Measurements from ENCODE around the gene KRTAP5-2.
A peak's percentile ranks its signal among the peaks of the same experiment; 100 is the strongest.
"Not testable (repeated sequence)": the region's sequence is repeated elsewhere in the genome, so short reads cannot be mapped to it uniquely, and the experiment has no call there.

KRTAP5-2 gene

DNA sequence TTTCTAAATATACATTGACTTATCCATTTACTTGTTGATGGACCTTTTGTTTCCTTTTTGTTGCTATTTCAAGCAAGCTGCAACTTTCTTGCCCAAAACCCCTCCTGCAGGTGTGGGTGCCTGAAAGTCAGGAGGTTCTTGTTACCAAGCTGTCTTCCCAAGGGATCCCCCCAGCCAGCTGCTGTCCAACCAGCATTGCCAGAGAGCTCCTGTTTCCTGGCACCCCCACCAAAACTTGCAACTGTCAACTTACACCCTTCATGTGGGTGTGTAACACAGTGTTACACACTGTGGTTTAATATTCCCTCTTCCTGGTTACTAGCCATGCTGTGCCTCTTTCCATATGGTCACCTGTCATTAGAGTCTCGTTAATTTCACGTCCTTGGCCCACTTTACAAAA lies 11.4 kb downstream of the KRTAP5-2 start:
- no peak for DNase-seq

DNA sequence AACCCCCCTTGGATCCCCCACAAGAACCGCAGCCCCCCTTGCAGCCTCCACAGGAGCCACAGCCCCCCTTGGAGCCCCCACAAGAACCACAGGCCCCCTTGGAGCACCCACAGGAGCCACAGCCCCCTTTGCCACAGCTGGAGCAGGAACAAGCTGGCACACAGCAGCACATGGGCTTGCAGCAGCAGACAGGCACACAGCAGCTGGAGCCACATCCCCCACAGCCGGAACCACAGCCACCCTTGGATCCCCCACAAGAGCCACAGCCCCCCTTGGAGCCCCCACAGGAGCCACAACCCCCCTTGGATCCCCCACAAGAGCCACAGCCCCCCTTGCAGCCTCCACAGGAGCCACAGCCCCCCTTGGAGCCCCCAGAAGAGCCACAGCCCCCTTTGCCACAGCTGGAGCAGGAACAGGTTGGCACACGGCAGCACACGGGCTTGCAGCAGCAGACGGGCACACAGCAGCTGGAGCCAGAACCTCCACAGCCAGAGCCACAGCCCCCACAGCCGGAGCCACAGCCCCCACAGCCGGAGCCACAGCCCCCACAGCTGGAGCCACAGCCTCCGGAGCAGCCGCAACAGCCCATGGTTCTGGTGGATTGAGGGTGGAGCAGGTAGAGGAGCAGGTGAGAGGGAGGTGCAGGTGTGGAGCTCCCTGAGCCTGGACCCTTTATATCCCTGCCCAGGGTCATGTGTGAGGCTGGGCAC lies 13.3 kb downstream of the KRTAP5-2 start, which contains the start of gene KRTAP5-1:
TSS of gene KRTAP5-1 (minus strand) at position 623 of the 710 bp plus-strand sequence. CDS start at position 589, 34 bp downstream.
- DNase-seq, result not testable (repeated sequence)

DNA sequence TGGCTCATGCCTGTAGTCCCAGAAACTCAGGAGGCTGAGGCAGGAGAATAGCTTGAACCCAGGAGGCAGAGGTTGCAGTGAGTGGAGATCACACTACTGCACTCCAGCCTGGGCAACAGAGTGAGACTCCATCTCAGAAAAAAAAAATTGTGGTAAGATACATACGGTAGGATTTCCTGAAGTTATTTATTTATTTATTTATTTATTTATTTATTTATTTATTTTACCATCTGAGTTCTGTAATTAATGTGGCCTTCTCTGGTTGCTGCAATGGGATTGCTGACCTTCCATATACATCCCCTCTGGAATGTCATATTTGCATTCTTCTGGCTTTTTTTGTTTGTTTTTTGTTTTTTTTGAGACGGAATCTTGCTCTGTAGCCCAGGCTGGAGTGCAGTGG lies 15.2 kb downstream of the KRTAP5-2 start:
- not testable (repeated sequence) for DNase-seq

DNA sequence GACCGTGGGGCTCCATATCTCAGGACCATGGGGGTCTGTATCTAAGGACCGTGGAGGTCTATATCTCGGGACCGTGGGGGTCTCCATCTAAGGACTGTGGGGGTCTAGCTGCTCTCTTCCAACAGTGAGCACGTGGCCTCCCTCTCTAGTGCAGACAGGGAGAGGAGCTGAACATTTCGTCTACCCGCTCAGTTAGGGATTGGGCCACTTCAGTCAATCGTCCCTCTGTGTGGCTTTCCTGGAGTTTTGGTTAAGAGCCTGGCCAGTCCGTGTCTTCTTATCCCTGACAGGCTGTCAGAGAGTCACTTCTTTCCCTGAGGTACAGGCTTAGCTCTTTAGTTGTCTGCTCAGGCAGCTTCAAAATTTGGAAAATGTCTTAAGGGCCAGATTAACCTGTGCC lies 16.1 kb downstream of the KRTAP5-2 start:
- no peak for DNase-seq

DNA sequence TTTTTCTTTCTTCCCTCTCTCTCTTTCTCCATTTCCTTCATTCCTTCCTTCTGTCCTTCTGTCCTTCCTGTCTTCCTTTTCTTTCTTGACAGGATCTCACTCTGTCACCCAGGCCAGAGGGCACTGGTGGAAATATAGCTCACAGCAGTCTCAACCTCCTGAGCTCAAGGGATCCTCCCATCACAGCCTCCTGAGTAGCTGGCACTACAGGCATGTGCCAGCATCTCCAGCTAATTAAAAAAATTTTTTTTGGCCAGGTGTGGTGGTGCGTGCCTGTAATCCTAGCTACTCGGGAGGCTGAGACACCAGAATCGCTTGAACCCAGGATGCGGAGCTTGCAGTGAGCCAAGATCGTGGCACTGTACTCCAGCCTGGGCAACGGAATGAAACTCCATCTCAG lies 21.3 kb downstream of the KRTAP5-2 start:
- DNase-seq, result no peak

DNA sequence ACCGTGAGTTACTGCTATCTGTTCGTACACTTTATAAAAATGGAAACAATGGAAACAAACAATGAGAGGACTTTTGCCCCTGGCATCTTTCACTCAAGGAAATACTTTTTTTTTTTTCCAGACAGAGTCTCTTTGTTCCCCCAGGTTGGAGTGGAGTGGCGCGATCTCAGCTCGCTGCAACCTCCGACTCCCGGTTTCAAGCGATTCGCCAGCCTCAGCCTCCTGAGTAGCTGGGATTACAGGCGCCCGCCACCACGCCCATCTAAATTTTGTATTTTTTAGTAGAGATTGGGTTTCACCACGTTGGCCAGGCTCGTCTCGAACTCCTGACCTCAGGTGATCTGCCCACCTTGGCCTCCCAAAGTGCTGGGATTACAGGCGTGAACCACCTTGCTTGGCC lies 22.3 kb downstream of the KRTAP5-2 start:
- not testable (repeated sequence) for DNase-seq

DNA sequence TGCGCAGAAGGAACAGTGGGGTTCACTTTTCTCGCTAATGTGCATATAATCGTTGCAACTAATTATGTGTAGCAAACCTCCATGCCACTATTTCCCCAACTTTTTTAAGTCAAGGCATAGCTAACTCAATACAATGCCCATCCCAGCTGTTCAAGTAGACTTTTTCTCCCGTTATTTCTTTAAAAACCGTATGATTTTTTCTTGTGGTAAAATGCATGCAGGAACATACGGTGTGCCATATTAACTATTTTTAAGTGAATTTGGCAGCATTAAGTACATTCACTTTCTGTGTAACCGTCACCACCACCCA lies 23.2 kb downstream of the KRTAP5-2 start:
- DNase-seq, result no peak

DNA sequence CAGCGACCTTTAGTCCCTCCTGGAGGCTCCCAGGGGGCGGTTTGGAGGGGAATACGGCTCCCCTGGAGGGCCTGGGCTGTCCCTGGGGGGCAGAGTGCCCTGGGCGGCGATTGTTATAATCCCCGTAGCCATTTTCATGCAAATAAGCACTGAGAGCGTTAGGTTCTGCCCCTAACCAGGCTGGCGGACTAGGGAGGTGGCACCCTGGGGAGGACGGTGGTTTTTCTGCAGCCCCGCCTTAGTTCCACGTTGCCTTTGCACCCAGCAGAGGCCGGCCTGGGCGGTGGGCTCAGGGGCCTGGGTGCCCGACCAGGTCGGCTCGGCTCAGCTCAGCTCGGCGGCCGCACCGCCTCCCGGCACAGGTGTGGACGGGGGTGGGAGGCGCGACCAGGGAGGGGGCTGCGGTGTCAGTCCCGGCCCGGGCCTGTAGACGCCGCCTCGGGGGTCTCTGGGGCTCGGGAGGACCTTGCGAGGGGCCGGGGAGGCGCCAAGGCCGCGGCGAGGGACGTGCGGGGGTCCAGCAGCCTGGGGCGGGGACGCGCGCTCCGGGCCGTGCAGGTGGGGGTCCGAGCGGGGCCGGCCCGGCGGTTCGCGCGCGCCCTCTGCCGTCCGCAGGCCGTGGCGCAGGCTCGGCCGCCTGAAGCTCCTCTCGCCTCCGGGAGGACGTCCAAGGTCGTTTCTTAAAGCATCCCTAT lies 23.7 kb downstream of the KRTAP5-2 start:
- peak; percentile 21 for DNase-seq

DNA sequence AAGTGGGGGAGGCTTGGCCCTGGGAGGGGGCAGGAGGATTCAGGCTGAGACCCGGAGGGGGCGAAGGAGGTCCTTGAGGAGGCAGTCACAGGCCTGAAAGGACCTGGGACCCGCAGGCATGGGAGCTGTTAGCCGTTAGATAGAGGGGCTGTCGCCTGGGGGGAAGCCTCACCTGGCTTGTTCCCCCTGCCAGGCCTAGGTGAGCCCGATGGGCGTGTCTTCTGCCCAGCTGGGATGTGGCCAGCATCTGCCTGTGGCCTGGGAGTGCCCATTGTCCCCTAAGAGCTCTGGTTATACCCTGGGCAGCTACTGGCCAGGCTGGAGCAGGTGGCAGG lies 24.2 kb downstream of the KRTAP5-2 start:
- DNase-seq, result no peak

DNA sequence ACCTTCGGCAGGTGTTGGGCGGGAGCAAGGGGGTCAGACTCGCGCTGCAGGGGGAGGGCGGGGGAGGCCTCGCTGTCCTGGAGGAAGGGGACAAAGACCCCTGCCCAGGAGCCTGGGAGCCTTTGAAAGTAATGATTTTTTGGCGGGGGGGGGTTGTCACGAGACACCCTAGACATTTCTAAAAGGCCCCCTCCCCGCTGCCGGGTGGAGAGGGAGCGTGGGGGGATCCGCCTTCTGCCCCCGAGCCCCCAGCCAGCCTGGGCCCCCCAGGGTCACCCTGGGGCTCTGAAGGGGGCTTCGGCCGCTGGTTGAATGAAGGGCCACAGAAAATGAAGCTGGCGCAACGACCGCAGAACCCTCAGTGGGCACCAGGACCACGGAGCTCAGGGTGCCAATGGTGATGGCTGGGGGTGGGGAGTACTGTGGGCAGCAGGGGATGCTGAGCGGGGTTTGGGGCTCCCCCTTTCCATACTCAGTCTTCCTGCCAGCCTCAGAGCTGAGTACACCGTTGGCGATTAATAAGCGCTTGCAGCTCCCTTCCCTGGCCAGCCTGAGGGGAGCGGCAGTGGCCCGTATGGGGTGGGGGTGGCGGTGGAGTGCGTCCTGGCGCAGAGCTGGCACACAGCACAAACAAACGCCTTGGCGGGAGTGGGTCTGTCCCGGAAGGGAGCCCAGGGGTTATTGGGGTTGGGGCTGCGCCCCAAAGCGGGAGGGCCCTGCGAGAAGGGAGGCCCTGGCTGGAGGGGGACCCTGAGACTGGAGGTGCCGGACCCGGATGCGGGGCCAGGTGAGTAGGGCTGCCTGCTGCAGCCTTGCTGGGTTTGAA lies 24.8 kb downstream of the KRTAP5-2 start:
- no peak for DNase-seq

DNA sequence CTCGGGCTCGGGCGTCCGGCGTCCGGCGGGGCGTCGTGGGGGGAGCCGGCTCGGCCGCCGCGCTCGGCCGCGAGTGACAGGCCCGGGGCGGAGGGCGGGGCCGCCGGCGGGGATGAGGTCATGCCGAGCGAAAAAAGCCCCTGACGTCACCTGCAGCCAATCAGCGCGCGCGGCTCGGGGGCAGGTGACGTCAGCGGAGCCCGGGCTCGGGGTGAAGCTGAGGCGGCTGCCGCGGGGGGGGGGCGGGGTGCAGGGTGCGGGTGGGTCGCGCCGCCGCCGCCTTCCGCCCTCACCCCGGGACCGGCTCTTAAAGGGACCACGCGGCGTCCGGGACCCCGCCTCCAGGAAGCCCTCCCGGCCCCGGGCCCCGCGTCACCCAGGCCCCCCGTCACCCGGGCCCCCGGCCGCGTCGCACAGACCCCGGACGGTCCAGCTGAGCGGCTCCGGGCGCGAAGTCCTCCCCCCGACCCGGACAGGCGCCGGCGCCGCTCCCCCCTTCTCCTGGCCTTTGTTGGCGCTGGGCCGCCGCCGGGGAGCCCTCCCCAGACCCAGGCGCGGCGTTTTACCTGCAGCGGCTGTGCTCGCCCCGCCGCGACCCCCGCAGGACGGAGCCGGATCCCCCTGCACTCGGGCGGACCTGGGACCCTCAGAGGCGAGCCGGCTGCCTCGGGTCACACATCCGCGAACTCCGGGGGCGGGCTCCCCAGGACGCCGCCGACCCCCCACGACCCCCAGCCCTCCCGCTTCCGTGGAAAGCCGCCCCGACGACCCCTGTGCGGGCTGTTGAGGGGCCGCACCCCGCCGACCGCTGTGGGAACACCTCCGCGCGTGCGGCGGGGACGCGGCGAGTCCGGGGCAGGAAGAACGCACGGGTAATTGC lies 25.7 kb downstream of the KRTAP5-2 start, which contains the start of gene DUSP8:
TSS of gene DUSP8 (minus strand) at position 75 of the 880 bp plus-strand sequence. CDS start 6,445 bp downstream, outside the sequence.
- DNase-seq, result peak; percentile 39

DNA sequence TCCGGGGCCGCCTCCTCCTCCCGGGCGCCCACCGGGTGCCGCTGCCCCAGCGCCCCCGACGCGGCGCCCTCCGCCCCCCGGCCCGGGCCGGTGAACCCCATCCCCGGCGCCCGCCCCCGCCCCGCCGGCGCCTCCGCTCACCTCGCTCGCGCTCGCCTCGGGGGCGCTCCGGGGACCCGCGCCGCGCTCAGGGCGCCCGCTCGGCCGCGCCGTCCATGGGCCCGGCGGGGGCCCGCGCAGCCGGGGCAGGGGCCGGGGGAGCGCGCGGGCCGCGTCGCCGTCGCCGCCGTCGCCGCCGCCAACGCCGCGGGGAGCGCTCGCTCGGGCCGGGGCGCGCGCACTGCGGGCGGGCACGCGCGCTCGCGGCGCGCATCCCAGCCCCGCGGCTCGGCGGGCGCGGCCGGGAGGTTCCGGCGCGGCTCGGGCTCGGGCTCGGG lies 26.3 kb downstream of the KRTAP5-2 start:
- no peak for DNase-seq

DNA sequence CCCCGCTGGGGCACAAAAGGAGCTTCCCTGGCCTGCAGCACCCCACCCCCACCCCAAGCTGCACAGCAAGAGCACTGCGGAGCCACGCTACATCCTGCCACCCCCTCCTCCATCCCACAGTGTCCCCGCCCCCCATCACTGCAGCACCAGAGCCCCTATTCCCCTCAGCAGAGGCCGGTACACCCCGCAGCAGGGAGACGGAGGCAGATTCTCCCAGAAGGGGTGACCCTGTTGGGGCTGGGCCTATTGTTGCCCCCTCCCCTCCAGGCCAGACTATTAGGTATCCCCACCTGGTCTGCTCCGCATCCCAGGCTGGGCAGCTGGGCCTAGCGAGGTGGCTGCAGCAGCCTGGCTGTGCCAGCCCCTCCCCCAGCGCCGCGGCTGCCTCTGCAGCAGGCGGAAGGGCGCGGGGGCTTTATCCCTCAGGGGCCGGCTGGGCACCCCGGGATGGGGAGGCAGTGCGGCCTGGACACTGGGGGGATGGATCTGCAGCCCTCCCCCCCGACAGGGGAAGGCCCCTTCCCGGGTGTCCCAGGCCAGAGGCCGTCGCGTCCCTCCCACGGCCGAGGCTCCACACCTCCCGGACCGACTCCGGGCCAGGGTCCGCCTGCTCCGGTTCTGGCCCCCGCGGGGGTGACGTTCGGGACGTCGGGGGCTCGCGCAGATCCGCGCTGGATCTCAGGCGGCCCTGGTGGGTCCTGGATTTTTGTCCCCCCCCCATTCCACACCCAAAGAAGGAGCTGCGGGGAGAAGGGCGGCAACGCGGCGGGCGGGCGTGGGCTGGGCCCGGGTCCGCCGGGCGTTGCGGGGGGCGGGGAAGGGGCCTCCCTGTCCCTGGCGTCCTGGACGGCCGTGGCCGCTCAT lies 27.0 kb downstream of the KRTAP5-2 start:
- no peak for DNase-seq

DNA sequence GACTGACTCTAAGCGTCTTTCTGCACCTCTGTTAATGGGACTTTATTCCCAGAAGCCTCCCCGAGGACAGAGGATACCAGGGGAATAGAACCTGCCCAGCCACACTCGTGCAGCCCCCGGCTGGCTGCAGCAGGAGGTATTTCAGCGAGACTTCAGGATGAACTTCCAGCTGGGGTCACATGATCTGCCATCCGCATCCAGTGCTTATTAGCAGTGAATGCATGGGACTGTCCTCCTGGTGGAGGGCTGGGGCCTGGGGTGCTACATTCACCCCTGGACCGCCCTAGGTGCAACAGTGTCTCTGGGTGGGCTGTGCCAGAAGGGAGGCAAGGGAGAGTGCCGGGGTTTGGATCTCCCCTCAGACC lies 27.6 kb downstream of the KRTAP5-2 start:
- no peak for DNase-seq

DNA sequence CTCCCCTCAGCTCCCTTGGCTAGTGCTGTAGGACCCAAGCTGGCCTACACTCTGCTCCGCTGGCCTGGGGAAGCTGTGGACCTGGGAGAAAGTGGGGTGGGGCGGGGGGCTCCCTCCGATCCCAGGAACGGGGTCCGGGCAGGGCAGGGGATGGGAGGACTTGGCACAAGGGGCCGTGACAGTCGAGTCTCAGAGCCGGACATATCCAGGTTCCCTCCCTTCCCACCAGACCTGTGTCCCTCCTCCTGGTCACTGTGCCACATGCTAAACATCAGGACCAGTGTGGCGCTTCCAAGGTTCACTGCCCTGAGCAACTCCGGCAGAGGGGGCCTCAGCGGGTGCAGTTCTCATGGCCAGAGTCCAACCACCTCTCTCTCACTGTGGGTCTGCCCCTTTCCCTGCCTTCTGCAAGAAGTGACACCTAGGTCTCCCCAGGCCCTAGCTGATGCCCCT lies 28.1 kb downstream of the KRTAP5-2 start:
- DNase-seq, result no peak

DNA sequence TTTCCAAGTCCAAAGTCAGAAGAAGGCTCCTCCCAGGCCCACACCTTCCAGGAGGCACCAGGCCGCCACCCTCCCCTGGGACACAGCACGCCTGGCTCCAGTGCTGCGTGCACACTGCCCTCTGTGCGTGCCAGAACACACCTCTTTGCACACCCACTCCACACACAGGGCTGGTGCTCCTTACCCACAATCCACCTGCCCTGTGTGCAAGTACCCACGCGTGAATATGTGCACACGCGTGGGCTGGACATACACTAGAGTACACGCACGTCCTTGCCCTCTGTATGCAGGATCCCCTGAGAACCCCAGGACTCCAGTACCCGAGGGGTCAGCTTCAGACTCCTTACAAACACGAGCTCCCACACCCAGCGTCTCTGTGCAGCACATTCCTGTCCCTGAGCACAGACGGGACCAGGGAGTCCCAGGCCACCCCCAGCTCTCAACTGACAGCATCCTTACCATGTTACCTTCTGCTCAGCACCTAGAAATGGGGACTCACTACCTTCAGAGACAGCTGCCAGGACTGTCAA lies 28.8 kb downstream of the KRTAP5-2 start:
- no peak for DNase-seq

DNA sequence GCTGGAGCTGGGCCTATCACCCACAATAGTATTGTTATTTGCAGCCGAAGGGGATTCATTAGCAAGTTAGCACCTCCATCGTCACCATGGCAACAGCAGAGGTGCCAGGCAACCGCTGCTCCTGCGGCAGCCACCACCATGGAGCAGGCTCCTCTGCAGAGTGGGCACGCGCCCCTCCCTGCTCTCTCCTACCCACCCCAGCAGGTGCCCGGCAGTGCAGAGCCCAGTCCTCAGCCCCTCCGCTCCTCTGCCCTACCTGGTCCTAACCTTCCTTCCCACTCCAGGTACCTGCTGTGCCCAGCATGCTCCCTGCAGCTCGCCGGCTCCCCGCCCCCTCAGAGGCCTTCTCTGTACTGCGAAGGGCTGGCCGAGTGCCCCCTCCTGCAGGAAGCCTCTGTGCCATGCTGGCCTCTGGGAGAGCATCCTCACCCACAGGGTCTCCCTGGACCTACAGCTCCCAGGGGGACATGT lies 29.6 kb downstream of the KRTAP5-2 start:
- DNase-seq, result peak; percentile 16

DNA sequence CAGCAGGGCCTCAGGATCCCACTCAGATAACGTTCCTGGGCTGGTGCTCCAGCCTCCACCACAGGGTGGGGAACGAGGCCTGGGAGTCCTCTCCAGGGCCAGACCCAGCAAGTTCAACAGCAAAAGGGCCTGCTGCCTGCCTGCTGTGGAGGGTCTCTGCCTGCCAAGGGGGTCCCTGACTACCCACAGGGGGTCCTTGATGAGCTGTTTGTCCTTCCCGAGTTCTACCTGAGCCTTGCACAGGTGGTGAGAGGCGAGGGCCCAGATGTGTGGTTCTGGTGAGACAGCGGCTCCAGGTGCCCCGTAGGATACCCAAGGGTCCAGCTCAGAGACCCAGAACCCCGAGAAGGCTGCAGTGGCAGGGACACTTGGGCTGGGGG lies 30.4 kb downstream of the KRTAP5-2 start:
- no peak for DNase-seq

DNA sequence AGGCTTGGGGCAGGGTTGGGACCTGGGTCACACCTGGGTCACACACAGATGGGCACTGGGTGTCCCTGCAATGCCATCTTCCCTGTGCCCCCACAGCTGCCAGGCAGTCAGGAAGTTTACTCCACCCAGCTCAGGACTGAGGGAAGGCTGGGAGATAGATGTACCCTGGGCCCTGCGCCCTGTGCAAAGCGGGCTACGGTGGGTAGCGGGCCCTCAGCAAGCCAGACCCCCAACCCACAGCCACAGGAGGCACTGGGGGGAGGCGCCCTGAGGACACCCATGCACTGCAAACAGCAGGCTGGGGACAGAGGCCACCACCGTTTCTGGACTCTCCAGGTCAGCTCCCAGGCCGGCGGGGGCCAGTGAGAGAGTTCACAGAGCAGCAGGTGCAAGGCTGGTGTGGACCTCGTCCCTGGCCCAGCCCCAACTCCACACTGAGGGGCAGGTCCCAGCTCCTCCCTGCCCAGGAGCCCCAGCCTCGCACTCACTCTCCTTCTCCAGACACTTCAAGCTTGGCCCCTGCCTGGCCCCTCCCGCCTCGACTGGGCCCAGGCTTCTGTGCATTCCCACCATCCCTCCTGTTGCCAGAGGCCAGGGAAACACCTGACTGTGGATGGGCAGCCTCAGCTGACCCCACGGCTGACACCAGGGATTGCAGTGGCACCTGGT lies 30.9 kb downstream of the KRTAP5-2 start:
- DNase-seq, result no peak

DNA sequence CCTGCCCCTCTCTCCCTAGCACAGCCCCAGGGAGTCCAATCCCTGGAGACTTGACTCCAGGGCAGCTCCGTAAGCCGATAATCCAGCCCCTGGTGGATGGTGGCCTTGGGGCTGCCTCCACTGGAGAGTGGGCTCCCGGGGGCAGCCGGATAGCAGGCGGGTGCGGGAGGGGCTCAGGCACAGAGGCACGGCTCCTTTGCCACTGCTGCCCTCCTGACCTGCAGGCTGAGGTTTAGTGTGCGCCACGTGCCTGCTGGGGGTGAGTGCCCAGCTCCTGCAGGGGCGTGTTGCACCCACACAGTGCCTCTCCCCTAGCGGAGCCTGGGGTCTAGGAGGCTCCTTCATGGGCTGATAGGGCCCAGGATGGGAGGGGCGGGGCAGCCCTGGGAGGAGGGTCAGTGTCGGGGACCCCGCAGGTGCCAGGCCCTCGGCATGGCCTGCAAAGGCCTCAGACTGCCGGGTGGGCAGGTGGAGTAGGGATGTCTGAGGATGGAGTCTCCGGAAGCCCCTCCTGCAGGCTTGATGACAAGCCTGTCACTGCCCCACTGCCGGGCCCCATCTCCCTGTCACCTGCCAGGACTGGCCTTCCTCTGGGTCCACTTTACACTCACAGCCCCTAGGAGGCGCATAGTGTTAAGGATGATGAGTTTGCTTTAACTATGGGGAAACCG lies 31.6 kb downstream of the KRTAP5-2 start:
- no peak for DNase-seq

Measured in NCI-H1694 (cell line).